Pons (tissue), 1 donor: ENCODE data around the gene CPLX1.
"Not testable (repeated sequence)": the region's sequence is repeated elsewhere in the genome, so short reads cannot be mapped to it uniquely, and the experiment has no call there.

Experiments used
- DNase-seq: peaks from one replicate; pipeline ENCODE4 v3.0.0-alpha.2; 2016; ENCODE audit warnings: low spot score

The CPLX1 gene

DNA sequence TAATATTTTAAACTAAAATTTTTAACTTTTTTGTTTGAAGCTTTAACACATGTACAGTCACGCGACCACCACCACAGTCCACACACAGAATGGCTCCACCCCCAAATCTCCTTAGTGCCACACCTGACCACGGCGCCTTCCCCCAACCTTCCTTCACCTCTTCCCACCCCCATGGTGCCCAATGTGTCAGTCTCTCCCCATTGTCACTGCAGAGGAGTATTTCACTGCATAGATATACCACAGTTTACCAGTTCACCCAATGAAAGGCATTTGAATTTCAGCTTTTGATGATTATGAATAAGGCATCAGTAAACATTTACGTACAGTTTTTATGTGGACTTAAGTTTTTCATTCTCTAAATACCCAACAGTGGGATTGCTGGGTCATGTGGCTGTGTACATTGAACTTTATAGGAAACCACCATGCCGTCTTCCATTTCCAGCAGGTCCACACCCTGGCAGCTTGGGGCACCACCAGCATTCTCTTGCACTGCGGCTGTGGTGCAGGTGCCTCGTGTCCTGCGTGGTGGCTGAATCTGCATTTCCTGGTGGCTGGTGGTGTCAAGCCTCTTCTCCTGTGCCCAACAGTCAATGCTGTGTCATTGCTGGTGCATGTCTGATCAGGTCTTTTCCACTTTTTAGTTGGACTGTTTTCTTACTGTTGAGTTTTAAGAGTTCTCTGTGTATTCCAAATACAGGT lies 49.0 kb downstream of the CPLX1 start:
- no peak for DNase-seq

DNA sequence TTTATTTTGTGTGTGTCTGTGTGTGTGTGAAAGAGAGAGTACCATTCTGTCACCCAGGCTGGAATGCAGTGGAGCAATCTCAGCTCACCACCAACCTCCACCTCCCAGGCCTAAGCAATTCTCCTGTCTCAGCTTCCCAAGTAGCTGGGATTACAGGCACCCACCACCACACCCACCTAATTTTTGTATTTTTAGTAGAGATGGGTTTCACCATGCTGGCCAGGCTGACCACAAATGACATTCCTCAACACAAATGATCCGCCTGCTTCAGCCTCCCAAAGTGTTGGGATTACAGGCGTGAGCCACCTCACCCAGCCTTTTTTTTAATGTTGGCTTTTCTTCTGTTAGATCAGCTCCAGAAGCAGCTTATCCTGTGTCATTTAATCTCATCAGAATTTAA lies 50.4 kb downstream of the CPLX1 start:
- DNase-seq = not testable (repeated sequence)

DNA sequence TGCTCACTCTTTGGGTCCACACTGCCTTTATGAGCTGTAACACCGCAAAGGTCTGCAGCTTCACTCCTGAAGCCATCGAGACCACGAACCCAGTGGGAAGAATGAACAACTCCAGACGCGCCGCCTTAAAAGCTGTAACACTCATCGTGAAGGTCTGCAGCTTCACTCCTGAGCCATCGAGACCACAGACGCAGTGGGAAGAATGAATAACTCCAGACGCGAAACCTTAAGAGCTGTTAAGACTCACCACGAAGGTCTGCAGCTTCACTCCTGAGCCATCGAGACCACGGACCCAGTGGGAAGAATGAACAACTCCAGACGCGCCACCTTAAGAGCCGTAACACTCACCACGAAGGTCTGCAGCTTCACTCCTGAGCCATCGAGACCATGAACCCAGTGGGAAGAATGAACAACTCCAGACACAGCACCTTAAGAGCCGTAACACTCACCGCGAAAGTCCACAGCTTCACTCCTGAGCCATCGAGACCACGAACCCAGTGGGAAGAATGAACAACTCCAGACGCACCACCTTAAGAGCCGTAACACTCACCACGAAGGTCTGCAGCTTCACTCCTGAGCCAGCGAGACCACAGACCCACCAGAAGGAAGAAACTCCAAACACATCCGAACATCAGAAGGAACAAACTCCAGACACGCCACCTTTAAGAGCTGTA lies 51.4 kb downstream of the CPLX1 start:
- DNase-seq = not testable (repeated sequence)

DNA sequence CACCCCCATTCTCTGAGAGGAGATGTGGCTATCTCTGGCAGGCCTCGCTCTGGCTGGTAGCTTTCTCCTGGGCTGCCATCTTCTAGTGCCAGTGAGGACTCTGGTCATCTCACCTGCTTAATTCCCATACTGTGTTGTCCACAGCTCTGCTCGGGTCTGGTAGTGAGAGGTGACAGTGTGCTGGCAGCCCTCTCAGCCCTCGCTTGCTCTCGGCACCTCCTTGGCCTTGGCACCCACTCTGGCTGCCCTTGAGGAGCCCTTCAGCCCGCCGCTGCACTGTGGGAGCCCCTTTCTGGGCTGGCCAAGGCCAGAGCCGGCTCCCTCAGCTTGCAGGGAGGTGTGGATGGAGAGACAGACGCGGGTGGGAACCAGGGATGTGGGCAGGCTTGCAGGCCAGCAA lies 52.7 kb downstream of the CPLX1 start:
- DNase-seq = no peak

DNA sequence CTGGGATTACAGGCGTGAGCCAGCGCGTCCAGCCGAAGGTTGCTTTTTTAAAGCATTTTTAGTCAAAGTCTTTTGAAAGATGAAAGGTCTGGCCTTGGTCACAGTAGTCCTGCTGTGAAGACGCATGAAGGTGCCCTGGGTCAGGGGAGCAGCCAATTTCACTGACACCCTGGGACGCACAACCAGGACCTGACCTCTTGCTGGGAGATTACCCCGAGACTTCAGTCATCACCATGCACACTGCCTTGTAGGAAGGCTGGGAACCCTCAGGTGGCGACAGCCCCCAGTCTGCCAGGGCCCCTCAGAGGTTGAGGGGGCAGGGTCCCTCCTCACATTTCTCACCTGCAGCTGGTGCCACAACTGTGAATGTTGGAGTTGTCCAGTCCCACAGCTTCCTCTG lies 53.2 kb downstream of the CPLX1 start:
- DNase-seq = no peak

DNA sequence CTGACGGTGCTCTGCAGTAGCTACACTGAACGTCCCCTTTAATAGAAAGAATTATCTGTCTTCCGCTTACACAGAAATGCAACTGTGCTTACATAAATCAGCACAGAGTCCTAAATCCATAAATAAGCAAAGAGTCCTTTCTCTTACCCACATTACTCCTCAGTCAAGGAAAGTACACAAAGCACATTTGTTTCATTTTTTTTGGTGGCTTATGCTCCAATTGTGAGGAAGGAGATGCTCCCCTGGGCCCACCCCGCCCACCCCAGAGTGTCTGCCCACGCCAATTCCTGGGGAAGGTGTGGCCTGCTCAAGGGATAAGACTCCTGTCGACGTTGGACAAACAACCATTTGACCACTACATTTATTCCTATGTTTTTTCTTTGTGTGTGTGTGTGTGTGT lies 53.8 kb downstream of the CPLX1 start:
- no peak for DNase-seq

DNA sequence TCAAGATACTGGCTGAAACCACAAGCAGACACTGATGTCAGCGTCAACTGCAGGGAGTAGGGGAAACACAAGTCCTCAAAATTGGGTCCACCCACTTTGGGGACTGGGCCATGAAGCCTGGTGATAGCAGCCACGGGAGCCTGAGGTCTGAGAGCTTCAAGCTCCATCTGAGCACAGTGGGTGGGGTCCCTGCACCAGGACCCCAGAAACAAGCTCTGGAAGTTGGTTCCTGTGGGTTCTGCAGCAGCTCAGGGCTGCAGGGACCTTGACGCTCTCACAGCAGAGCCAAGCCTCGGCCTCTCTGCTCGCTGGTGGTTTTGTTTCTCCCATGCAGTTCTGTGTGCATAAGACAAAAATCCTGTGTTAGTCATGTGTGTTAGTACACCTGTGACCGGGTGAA lies 54.5 kb downstream of the CPLX1 start:
- DNase-seq = no peak

DNA sequence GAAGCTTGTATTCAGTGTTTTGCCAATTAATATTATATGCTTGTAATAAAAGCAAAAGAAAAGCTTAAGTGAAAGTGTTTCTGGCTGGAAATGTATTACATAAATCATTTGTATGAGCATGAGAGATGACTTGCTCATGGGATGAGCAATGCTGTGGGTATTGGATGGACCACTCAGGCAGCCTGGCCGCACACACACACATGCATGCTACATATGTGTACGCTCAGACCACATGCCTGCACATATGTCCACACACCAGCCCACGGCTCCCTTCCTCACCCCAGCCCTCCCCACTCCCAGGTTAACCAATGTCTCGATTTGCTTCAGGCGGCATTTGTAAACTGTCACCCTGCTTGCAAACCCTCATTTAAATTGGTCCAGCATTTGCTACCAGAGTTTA lies 55.9 kb downstream of the CPLX1 start:
- no peak for DNase-seq

DNA sequence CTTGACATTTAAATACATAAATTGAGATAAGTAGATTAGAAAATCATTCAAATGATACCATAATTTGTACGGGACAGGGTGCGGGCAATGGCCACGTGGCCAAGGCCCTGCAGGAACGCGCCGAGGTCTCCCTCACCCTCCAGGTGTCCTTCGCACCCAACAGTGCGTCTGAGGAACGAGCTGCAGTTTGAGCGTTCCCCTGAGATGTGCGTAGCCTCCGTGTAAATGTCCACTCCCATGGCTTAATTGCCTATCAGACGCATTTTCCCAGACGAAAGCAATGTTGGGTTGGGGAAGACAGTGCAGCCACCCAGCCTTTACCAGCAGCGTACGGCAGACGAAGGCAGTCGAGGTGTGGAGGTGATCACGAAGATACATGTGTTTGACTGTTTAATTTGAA lies 56.4 kb downstream of the CPLX1 start:
- DNase-seq = no peak

DNA sequence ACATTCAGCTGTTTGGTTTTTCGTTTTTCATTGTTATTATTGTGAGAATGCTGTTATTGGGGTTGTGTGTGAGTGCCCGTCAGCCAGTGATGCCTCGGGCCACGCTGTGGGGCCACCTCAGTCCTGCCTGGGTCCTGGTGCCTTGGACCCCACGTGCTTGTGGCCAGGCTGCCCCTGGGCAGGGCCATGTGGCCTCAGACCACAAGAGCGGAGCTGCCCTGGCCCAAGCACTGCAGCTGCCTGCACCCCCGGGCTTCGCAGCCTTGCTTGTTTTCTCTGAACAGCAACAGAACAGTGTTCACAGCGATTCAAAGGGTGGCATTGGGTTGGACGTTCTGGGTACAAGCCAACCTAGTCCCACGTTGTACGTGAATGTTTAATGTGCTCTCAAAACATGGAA lies 56.9 kb downstream of the CPLX1 start:
- DNase-seq = peak; percentile 46

DNA sequence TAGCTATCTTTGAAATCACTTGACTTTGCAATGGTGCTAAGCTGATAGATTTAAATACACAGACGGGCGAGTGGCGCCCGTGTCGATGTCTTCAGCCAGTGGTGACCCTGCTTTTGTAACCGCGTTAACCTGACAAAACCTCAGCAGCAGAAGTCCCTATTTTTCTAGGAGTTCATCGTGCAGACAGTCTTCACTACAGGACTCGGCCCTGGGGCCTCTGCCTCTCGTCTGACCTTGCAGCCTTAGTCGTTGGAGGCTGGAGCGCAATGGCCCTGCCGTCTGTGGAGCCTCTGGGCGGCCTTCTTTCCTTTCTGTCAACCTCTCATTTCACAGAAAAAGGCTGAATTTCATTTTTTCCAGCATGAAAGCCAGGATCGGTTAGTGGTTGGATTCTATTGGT lies 57.9 kb downstream of the CPLX1 start:
- DNase-seq = no peak

DNA sequence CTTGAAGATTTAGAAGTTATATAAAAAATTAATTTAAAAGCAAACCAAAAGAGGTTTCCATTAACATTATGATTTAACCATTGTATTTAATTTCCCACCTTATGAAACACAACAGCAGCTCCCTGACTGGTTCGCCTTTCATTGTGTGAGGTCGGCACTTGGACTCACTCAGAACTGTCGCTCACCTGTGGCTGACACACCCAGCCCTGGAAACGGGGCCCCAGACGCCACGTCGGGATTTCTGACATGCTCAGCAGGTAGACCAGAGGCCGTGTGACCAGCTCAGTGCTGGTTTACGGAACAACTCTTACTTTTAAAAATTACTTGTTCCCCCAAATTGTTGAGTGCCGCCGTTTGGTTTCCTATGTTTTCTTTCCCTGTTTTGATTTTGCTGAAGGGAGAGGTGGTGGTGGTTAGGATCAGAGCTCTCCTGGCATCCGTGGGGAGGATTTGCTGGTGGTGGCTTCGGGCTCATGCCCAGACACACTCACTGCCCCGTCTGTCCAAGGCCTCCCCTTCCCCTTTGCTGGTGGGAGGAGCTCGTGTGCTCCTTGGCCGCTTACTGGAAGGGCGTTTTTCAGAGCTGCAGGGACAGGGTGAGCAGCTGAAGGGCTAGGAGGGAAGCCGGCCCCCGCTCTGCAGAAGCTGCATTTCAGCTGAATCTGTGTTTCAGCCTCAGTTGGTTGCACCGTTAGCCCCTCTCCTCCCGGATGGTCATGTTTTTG lies 59.2 kb downstream of the CPLX1 start:
- no peak for DNase-seq

DNA sequence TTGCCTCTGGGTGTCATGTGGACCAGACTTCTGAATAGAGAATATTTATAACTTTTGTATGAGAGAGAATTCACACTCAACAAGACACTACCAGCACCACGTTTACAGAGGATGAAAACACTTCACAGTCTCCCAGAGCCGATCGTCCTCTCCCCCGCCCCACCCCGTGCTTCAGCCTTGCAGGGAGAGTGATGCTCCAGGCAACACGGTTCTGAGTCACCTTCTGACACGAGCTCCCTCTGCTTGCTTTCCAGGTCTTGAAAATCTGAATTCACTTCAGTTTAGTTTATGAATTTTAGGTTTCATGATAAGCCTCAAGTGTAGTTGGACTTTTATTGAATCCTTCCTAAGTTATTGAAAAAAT lies 59.8 kb downstream of the CPLX1 start:
- DNase-seq = no peak

DNA sequence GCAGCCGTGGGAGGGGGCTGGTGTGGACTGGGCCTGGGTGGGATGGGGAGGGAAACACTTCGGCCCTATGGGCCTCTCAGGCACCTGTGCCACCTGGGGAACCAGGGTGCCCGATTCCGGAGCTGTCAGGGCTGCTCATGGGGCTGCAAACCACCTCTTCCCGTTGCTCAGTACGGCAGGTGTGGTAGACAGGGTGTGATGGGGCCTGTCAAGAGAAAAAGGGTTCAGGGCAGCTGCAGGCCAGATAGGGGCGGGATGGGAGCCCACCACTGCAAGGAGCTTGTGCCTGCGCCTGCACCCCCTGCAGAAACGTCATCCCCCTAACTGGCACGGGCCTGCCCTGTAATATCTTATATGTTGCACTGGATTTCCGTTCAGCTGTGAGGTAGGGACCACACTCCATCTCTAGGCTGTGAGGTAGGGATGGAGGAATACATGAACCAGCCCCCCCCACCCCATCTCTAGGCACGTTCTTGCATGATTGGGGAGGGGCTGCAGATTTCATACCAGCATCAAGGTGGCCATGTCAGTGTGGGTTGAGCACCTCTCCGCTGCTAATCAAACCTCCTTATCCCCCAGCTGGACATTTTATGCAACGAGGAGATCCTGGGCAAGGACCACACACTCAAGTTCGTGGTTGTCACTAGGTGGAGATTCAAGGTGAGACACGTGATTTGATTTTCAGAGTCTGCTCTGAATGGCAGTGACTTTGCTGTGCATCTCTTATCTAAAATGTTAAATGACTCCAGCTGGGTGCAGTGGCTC lies 61.3 kb downstream of the CPLX1 start:
- DNase-seq = no peak

DNA sequence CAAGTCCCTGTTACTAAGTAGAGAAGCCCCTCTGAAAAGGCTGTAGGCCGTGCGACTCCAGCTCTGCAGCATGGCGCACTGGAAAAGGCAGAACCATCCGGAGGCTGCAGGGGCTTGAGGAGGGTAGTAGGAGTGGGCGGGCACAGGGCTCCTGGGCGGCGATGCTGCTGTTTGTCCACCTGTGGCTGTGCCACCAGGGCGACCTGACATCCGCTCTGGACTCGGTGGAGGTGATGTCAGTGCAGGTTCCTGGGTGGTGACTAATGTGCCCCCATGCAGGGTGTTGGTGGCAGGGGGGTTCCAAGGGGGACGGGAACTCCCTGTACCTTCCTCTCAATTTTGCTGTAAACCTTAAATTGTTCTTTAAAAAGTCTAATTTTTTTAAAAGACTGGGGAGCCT lies 62.0 kb downstream of the CPLX1 start:
- no peak for DNase-seq

DNA sequence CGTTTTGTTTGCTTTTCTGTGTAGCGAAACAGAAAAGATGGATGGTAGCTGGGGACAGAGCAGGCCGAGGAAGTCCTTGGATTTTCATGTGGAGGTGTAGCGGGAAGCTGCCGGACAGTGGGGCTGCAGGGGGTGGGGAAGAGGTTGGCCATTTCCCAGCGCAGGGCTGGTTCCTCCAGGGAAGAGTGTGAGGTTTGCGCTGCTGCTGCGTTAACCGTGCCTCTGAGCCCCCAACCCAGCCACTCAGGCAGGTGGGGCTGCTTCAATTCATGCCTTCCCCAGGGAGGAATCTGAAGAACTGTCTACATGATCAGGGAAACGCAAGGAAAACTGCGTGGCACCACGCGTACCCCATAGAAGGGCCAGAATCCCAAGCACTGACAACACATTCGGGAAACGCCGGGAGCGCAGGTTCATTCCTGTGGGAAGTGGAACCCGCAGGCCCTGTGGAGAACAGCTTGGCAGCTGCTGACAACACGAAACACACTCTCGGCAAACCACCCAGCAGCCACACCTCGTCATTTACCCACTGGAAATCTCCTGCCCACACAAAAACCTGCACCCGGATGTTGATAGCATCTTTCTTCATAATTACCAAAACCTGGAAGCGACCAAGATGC lies 62.6 kb downstream of the CPLX1 start:
- no peak for DNase-seq

DNA sequence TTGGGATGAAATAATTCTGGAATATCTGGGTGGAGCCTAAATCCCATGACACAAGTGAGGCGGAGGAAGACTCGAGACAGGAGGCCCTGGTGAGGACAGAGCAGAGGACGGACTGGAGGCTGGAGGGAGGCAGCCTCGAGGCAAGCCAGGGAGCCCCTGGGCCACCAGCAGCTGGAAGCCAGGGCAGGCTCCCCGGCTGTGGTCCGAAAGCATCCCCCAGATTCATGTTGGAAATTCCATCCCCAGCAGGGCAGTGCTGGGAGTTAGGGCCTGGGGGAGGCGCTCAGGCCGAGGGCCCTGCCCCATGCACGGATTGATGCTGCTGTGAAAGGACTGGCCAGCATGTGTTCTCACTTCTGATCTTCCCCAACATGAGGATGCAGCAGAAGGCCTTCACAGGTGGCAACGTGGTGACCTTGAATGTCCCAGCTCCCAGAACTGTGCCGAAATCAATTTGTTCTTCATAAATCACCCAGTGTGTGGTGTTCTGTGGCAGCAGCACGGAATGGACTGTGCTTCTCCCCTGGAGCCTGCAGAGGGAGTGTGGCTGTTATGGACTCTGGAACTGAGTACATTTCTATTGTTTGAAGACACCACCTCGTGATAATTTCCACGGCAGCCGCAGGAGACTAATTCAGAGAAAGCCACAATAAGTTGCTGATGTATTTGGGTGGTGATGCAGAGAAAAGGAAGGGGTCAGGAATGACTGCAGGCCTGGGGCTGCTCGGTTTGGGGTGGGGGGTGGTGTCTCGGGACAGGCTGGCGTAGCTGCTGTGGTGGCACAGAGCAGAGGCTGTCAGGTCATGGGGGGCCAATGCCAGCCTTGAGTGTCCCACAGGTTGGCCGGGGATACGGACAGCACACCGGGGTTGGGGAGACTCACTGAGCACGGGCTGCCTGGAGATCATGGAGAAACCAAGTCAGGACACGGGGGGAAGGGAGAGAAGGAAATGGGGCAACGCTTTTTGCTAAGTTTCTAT lies 63.4 kb downstream of the CPLX1 start:
- peak; percentile 61 for DNase-seq

DNA sequence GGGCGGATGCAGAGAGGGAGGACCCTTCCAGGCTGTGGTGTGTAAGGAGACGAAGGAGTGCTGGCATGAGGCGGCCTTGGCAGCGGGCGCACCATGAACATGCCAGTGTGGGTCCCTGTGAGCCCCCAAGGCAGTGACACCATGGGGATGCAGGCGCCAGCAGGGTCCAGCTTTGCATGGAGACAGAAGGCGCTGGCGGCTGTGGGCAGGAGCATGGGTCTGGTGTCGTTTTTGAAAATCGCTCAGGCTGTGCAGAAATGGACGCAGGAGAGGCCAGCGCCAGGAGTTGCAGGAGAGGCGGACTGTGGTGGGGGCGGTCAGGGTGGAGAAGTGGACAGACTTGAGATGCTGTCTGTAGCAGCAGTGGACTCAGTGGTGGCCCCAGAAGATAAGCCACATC lies 64.2 kb downstream of the CPLX1 start:
- no peak for DNase-seq

DNA sequence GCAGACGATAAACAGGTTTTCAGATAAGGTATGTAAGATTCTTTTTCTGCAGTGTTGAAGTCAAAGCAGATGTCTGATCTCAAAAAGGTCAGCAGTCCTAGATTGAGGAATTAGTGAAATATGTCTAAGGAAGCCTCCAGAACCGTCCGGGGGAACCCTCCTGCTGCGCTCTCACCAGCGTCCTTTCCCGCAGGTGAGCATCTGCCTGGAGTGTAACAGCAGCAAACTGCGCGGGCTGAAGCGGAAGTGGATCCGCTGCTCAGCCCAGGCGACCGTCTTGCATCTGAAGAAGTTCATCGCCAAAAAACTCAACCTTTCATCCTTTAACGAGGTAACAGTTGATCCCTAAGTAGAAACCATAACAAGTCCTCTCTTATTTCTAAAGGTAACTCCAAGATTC lies 64.8 kb downstream of the CPLX1 start:
- no peak for DNase-seq

DNA sequence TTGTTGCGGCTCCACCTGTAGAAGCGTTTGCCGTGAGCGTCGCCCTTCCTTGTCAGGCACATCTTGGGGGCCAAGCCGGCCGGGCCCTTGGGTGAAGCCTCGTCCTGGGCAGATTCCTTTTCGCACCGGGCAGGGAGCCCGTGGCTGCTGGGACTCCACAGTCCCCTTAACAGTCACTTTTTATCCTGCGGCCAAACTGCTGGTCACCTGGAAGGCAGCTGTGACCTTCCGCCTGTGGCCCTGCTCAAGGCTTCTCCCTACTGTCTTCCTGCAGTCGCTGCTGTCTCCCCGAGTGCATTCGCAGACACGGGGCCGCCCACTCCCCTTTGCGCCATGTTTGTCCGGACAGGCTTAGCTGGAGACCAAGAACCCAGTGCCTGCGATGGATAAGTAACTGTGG lies 65.3 kb downstream of the CPLX1 start:
- no peak for DNase-seq

DNA sequence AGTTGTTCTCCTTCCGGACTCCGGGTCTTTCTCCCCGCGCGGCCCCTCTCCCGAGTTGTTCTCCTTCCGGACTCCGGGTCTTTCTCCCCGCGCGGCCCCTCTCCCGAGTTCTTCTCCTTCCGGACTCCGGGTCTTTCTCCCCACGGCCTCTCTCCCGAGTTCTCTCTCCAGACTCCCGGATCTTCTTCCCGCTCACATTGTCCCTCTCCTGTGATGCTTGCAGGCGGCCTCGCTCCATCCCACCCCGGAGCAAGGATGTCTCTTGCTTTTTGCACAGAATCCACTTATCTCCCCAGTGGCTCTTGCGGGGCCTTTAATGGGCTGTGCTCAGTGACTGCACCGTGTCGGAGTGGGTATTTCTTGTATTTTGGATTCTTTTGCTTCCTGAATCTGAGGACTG lies 66.1 kb downstream of the CPLX1 start:
- not testable (repeated sequence) for DNase-seq
